ENCODE data around the gene RGS9. TPM values are rescaled to one million over a fixed set of nuclear protein-coding genes. Genes with fewer than 3 reads are reported as not detected.

Gene RGS9
- total and polyA plus RNA-seq, 2 of the 13 experiments (the other 11 are each of a cell fraction or from before 2014, with no cell fraction given) = 0.44 to 0.74 TPM

DNA sequence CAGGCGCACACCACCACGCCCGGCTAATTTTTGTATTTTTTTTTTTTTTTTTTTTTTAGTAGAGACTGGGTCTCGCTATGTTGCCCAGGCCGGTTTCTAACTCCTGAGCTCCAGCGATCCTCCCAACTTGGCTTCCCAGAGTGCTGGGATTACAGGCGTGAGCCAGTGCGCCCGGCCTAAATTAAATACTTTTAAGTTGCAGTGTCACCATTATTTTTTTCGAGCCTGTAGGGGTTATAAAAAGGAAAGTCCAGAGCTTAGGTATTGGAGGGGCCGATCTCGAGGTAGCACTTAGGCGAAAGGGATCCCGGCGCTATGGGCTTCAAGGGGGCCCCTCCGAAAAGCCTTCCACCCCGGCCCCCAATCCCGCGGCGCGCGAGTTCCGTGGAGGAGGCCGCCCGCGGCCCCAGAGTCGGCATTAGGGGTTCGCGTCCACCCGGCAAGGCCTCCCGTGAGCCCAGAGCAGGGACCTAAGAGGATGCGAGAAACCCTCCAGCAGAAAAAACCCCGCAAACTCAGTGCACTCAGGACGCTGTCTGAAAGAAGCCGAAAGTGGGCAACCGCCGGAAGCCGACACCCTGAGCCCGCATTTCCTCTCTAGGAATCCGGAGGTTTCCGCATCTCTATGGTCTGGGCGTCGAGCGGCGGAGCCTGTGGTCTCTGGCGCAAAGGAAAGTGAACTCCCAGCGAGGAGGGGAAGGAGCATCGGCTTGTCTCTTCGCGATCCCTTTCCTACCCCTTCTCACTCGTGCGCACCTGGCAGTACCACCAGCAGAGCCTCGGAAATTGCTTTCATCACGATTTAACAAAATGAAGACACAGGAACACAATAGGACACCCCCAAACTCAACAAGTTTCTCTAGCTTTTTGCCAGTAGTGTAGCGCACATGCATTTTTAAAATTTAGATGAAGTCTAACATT is 14.1 kb upstream of the RGS9 start (continued):
- TF ChIP-seq, protein P1, sequence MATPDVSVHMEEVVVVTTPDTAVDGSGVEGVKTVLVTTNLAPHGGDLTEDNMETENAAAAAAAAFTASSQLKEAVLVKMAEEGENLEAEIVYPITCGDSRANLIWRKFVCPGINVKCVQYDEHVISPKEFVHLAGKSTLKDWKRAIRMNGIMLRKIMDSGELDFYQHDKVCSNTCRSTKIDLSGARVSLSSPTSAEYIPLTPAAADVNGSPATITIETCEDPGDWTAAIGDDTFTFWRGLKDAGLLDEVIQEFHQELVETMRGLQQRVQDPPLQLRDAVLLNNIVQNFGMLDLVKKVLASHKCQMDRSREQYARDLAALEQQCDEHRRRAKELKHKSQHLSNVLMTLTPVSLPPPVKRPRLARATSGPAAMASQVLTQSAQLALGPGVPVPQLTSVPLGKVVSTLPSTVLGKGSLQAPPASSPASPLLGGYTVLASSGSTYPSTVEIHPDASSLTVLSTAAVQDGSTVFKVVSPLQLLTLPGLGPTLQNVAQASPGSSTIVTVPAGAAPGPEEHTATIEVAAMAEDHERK (CRISPR knock-in tag; IDR thresholded peaks at IDR 0.05; ENCODE audit: low read depth) = no peak
- TF ChIP-seq THYN1 (CRISPR knock-in tag; IDR thresholded peaks at IDR 0.05; ENCODE audit: borderline replicate concordance, low read depth) = no peak
- no peak for TF ChIP-seq ATAD3A (CRISPR knock-in tag; IDR thresholded peaks at IDR 0.05)
- peak; percentile 71 for TF ChIP-seq ZNF274 (CRISPR knock-in tag; IDR thresholded peaks at IDR 0.05)
- 0 out of 2 replicates have a peak, but pooled peaks have one; percentile 48 for TF ChIP-seq ZNF557 (CRISPR knock-in tag; IDR thresholded peaks at IDR 0.05)
- peak; percentile 24; the same call in 1 of the 2 replicates for TF ChIP-seq ISL2 (CRISPR knock-in tag; IDR thresholded peaks at IDR 0.05)
- peak; percentile 63 for TF ChIP-seq GATAD2A (CRISPR knock-in tag; IDR thresholded peaks at IDR 0.05)
- peak; percentile 23; the same call in 1 of the 2 replicates for TF ChIP-seq FOXP4 (CRISPR knock-in tag; IDR thresholded peaks at IDR 0.05)
- TF ChIP-seq NR2C2 (CRISPR knock-in tag; IDR thresholded peaks at IDR 0.05; ENCODE audit: borderline replicate concordance) = no peak; the same call in 1 of the 2 replicates
- no peak for TF ChIP-seq ZFP90 (CRISPR knock-in tag; IDR thresholded peaks at IDR 0.05; ENCODE audit: borderline replicate concordance)
- TF ChIP-seq KLF16 (CRISPR knock-in tag; IDR thresholded peaks at IDR 0.05) = peak in 1 of 2 experiments; percentile 71; a peak in 1 of 4 replicates
- peak; percentile 33; the same call in 1 of the 2 replicates for TF ChIP-seq CHD2 (IDR thresholded peaks at IDR 0.05; ENCODE audit: low read depth, low read length)
- TF ChIP-seq KLF9 (CRISPR knock-in tag; IDR thresholded peaks at IDR 0.05; ENCODE audit: low read depth) = 0 out of 2 replicates have a peak, but pooled peaks have one; percentile 39
- peak; percentile 30 for TF ChIP-seq SKI (IDR thresholded peaks at IDR 0.05; ENCODE audit: partially characterized antibody)
- TF ChIP-seq SMAD3 (CRISPR knock-in tag; IDR thresholded peaks at IDR 0.05) = peak; percentile 71; the same call in 1 of the 2 replicates
- peak; percentile 40; the same call in 1 of the 2 replicates for TF ChIP-seq NCOA2 (CRISPR knock-in tag; IDR thresholded peaks at IDR 0.05)
- peak; percentile 90 for TF ChIP-seq MTERF4 (CRISPR knock-in tag; IDR thresholded peaks at IDR 0.05)
- no peak for TF ChIP-seq ZNF430 (CRISPR knock-in tag; IDR thresholded peaks at IDR 0.05)
- peak; percentile 35 for TF ChIP-seq FOXO1 (CRISPR knock-in tag; IDR thresholded peaks at IDR 0.05)
- TF ChIP-seq ZNF34 (CRISPR knock-in tag; IDR thresholded peaks at IDR 0.05; ENCODE audit: borderline replicate concordance) = no peak
- 0 out of 2 replicates have a peak, but pooled peaks have one; percentile 23 for TF ChIP-seq ZNF564 (CRISPR knock-in tag; IDR thresholded peaks at IDR 0.05)
- peak; percentile 89 for TF ChIP-seq KMT2B (CRISPR knock-in tag; IDR thresholded peaks at IDR 0.05)

Data from HepG2 (cell line).